Bronchial epithelial cell (primary cell): ENCODE measurements around the gene GINM1. TPM values are rescaled to one million over a fixed set of nuclear protein-coding genes. Genes with fewer than 3 reads are reported as not detected.

Experiments
- DNase-seq: peaks from one replicate; pipeline ENCODE4 v3.0.0-alpha.2; 2010; ENCODE audit warnings: low read depth
- FAIRE-seq: peaks from 2 replicates; lab custom pipeline; 2011; peaks lifted over from hg19 to GRCh38; lab: Jason Lieb, UNC
- H3K27me3 ChIP-seq: 2 replicates; pipeline ENCODE4 v1.5.1; 2011; ENCODE audit warnings: low read length; ENCODE audit not compliant: control insufficient read depth, insufficient read depth
- H3K36me3 ChIP-seq: 2 replicates; pipeline ENCODE4 v1.5.1; 2011; ENCODE audit warnings: low read length; ENCODE audit not compliant: control insufficient read depth, insufficient read depth
- H3K4me3 ChIP-seq: 2 replicates; pipeline ENCODE4 v1.5.1; 2011; ENCODE audit warnings: mild to moderate bottlenecking, low read depth, low read length, control low read depth
- total RNA-seq: library from RNA; depleted of rRNA; stranded (reverse); fragments of >200 nt; gene quantifications from 2 replicates; pipeline ENCODE4 v1.2.1, GENCODE V29; 2014
- TF ChIP-seq, protein P1 (sequence below): IDR thresholded peaks from 2 replicates; pipeline ENCODE4 v1.5.1; 2011; ENCODE audit warnings: mild to moderate bottlenecking, moderate library complexity, low read length, control low read depth, inconsistent platforms; ENCODE audit not compliant: insufficient read depth, severe bottlenecking

The GINM1 gene
- total RNA-seq, 1 donor from 2014 or later = 30.8 TPM

DNA sequence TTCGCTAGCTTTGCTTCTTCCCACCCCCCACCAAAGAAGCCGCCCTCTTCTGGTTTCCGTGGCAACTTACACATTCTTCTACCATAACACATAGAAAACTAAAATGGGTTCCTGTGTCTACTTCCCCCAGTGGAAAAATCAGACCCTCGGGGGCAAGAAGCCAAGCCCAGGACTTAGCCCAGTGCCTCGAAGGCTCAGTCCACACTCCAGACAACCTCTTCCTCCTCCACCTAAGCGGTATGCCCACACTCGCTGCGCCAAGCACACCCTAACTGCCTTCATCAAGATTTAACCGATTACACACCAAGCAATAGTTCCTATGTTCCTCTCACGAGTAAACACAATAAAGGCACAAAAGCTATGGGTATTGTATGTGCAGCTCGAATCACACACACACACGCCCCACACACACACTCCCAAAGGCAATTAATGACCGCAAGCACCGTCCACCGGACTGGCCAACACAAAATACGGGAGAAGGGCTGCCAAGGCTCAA, 20.9 kb upstream of the GINM1 start:
- peak; percentile 38 for DNase-seq
- no peak for FAIRE-seq
- Histone ChIP-seq H3K27me3 (no peaks in the 10 kb centered on the region), H3K36me3 (peaks cover under 1% of the 10 kb centered on the region), H3K4me3 (peak overlapping the region; percentile 65)
- TF ChIP-seq, protein P1, sequence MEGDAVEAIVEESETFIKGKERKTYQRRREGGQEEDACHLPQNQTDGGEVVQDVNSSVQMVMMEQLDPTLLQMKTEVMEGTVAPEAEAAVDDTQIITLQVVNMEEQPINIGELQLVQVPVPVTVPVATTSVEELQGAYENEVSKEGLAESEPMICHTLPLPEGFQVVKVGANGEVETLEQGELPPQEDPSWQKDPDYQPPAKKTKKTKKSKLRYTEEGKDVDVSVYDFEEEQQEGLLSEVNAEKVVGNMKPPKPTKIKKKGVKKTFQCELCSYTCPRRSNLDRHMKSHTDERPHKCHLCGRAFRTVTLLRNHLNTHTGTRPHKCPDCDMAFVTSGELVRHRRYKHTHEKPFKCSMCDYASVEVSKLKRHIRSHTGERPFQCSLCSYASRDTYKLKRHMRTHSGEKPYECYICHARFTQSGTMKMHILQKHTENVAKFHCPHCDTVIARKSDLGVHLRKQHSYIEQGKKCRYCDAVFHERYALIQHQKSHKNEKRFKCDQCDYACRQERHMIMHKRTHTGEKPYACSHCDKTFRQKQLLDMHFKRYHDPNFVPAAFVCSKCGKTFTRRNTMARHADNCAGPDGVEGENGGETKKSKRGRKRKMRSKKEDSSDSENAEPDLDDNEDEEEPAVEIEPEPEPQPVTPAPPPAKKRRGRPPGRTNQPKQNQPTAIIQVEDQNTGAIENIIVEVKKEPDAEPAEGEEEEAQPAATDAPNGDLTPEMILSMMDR = peak; percentile 12

DNA sequence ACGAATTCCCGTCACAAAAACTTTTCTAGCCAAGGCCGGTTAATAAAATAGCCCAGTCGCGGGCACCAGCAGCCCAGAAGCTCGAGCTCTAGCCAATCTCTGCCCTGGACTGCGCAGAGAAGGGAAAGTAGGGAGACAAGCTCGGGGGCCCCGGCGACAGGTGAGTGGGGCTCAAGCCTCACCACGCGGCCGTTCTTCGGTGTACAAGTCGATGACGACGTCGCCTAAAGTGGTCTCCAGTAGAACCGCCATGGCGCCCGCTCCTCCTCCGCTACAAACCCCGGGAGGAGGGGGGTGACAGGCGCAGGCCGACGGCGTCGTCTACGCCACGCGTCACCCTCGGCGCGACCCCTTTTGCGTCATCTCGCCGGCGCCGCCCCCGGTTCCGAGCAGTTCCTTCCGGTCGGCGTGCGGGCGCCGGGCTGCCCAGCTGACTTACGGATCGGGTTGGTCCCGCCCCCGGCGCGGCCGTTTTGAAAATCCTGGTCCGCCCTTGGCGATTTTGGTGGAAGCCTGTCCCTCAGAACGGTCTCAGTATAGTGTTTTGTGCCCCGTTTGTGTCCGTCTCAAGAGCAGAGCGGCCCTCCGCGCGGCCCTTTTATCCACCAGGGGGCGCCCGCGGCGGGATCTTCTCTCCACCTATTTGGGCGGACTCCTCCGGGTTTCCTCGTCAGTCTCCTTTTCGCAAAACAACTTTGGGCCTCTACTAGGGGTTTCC, 20.3 kb upstream of the GINM1 start, which contains the start of gene PPIL4:
Gene PPIL4, minus strand, starts transcription at position 290 of the 718 bp plus-strand sequence. Its CDS starts 38 bp downstream, at position 252.
- no peak for FAIRE-seq
- DNase-seq = peak; percentile 80
- Histone ChIP-seq H3K4me3 (peak within 1 kb of the TSS; percentile 65), H3K36me3 (no peaks in the 10 kb centered on the region), H3K27me3 (no peaks in the 10 kb centered on the region)
- TF ChIP-seq, protein P1 = peak; percentile 91

DNA sequence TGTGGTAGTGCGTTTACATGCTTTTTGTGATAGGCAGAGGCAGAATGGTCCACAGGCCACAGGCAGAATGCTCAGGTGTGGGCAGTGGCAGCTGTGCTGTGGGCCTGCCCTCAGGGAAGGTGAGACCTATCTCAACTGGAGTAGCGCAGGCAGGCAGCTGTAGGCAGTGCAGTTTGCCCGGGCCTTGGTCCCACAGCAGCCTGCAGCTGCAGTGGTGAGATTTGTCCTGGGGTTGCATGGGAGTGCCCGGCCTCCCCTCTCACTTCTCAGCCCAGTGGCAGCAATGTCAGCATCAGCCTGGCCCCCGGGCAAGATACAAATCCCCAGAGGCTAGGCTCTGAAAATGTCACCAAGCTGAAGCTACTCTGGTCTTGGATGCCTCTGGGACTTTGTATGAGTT, 14.3 kb upstream of the GINM1 start:
- FAIRE-seq = no peak

DNA sequence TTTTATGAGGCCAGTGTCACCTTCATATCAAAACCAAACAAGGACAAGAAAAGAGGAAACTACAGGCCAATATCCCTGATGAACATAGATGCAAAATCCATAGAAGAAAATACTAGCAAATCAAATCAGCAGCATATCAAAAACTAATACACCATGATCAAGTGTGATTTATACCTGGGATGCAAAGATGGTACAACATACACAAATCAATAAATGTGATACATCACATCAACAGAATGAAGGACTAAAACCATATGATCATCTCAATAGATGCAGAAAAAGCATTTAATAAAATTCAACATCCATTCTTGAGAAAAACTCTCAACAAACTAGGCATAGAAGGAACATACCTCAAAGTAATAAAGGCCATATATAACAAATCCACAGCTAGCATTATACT, 8.1 kb upstream of the GINM1 start:
- Histone ChIP-seq H3K27me3 (no peaks in the 10 kb centered on the region), H3K36me3 (no peaks in the 10 kb centered on the region), H3K4me3 (no peak overlapping the region)
- no peak for DNase-seq
- TF ChIP-seq, protein P1 = no peak
- FAIRE-seq = no peak

More for the DNA sequence above, 14.3 kb upstream of the GINM1 start:
- H3K36me3 ChIP-seq = no peaks in the 10 kb centered on the region
- DNase-seq = no peak
- TF ChIP-seq, protein P1 = no peak
- H3K27me3 ChIP-seq = no peaks in the 10 kb centered on the region
- H3K4me3 ChIP-seq = no peak overlapping the region

DNA sequence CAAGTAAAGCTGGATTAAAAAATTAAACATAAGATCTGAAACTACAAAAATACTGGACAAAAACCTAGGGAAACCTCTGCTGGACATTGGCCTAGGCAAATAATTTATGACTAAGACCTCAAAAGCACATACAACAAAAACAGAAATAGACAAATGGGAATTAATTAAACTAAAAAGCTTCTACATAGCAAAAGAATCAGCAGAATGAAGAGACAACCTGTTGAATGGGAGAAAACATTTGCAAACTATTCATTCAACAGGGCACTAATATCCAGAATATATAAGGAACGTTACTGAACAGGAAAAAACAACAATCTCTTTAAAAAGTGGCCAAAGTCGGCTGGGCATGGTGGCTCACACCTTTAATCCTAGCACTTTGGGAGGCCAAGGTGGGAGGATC, 6.8 kb upstream of the GINM1 start:
- TF ChIP-seq, protein P1 = no peak
- no peak overlapping the region for H3K4me3 ChIP-seq
- DNase-seq (no peak), FAIRE-seq (no peak)
- no peaks in the 10 kb centered on the region for H3K36me3 ChIP-seq
- H3K27me3 ChIP-seq = no peaks in the 10 kb centered on the region
